ENCODE results near the gene IRAG1.
"Not testable (repeated sequence)": the region's sequence is repeated elsewhere in the genome, so short reads cannot be mapped to it uniquely, and the experiment has no call there.

The IRAG1 gene

DNA sequence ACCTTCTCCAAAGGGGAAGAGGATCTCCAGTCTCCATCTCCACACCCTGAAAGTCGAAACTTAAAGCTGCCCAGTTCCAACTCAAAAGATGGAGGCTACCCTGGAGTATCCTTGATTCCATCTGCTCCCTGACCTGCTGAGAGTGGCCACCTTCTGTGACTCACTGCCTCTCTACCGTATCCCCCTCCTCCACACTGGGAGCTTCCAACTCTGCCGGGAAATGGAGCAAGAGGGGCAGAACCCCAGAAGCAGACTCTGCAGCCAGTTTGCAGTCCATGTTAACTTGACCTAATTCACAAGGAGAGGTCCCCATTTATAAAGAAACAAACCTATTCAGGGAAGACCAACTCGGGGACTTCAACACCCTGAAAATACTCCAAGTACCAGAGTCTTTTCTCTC, 22.0 kb upstream of the IRAG1 start:
- H3K4me3 ChIP-seq = no peak overlapping the region
- H3K27ac ChIP-seq = no peak overlapping the region

DNA sequence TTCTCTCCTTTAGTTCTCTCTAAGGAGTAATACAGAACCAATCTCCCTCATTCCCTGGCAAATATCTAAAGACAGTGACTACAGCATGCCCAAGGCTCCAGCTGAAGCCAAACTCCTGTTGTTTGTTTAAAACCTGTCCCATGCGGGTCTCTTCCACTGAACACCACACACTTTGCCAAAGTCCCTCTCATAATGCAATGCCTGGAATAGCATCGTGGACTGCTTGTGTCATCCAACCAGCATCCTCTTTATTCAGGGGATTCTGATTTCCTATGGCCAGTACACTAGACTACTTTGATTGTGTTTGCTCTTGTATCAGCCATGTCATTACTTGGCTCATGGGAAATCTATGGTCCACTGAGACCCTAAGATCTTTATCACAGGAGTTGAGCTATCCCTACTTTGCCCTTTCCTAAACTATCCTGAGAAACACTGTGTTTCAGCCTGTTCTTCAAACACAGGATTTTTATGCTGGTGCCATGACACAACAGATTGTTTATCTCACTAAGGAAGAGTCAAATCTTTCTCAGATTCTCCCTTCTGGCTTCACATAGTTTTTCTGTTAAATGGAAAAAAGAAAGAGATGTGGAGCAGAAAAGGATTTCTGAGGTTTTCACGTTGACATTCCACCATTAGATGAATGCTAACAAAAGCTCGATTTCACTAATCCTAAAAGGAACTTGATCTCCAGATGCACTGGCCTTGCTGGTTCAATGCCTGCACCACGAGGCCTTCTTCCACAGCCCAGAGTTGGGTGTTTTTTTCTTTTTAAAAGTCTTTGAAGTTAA, 15.9 kb upstream of the IRAG1 start:
- no peak overlapping the region for H3K4me3 ChIP-seq
- no peak overlapping the region for H3K27ac ChIP-seq

DNA sequence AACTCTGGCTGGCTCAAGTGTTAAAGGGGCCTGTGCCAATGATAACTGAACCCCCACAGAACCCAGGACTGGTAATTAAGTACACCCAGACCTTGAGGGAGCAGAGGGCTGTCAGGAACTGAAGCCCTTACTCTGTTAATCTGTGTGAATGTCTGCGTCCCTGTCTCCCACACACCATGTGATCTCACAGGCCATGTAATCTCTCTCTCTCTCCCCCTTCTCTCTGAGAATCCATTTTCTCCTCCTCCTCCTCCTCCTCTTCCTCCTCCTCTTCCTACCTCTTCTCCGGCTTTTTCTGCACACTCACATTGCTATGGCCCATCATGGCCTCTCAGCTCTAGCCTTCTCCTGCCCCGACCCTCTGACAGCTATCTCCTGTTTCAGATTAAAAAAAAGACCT, 14.6 kb upstream of the IRAG1 start:
- Histone ChIP-seq H3K4me3 (no peak overlapping the region), H3K27ac (no peak overlapping the region)

DNA sequence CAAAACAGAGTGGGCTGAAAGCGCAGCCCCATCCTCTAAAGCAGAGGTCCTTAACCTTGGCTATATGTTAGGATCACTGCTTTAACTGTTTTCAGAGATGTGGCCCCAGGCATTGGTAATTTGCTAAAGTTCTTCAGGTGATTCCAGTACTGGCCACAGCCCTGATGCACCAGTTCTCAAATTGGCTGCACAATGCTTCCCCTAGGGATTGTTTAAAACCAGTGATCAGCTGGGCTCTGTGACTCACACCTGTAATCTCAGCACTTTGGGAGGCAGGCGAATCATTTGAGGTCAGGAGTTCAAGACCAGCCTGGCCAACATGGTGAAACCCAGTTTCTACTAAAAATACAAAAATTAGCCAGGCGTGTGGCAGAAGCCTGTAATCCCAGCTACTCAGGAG, 8.4 kb upstream of the IRAG1 start:
- Histone ChIP-seq H3K4me3 (no peak overlapping the region), H3K27ac (no peak overlapping the region)

DNA sequence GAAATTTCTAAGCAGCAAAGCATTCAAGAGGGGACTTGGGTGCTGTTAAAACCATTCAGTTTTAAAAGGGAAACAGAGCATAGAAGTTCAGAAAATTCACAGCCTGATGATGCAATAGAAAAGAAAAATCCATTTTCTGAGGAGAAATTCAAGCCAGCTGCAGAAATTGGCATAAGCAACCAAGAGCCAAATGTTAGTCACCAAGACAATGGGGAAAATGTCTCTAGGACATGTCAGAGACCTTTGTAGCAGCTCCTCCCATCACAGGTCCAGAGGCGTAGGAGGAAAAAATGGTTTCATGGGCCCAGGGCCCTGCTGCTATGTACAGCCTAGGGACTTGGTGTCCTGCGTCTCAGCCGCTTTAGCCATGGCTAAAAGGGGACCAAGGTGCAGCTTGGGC, 5.5 kb upstream of the IRAG1 start:
- H3K4me3 ChIP-seq = no peak overlapping the region

DNA sequence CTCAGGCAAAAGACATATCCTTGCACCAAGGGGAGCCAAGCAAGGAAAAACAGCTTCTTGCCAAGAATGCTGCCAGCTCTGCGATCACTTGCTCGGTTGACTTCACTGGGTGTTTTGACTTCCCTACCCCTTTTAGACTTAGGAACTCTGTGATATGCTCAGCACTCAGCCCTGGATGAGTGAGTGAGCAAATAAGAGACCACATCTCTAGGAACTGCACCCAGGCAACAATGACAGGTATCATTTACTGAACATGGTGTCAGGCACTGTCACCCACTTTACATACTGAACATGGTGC, 3.7 kb upstream of the IRAG1 start:
- Histone ChIP-seq H3K27ac (peak overlapping the region in 7 of 21 experiments; percentile 0 to 67 (median 35)), H3K4me3 (no peak overlapping the region)

More for the DNA sequence above, 5.5 kb upstream of the IRAG1 start:
- H3K27ac ChIP-seq = no peak overlapping the region

DNA sequence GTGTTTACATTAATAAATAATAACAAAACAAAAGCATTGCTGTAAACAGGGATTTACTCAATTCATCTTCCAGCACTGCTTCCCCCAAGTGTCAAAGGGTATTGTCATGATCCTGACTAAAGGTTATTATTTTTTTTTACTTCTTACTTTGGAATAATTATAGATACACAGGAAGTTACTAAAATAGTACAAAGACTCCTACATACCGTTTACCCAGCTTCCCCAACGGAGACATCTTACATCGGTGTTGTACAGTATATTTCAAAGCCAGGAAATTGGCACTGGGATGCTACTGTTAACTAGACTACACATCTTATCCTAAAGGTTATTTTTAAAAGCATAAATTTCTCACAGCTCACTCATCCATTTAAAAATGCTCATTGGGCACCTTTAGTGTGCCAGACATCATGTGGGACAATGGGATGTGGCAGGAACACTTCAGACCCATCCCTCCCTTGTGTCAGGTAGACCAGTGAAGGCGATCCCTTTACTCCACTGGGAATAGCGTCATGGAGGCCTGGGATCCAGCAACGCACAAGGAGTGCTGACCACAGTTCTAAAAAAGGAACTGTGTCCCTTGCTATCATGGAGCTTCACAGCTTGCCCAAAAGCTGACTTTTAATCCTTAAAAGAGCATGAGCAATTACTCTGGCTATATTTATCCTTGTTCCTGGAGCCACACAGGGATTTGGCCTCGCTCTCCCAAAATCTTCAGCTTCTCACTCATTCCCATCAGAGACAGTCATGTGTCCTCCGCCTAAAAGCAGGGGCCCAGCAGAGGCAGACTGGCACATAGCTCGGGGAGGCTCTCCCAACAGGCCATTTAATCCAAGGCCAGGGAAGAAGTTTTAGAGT, 3.1 kb upstream of the IRAG1 start:
- Histone ChIP-seq H3K4me3 (no peak overlapping the region), H3K27ac (peak overlapping the region in 6 of 21 experiments; percentile 14 to 67 (median 36))

DNA sequence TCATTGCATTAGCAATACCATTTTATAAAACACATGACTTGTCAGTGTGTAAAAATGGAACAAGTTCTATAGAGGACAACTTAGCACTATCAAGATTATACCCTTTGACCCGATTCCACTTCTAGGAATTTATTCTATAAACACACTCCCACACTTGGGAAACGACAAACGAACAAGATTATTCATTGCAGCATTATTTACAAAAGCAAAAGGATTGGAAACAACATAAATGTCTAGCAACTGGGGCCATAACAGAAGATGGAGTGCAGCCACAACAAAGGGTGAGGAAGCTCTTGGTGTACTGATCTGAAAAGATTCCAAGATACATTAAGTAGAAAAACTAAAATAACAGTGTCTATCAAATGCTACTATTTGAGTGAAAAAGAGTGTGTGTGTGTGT, 2.3 kb upstream of the IRAG1 start:
- H3K4me3 ChIP-seq = no peak overlapping the region
- H3K27ac ChIP-seq = peak overlapping the region in 1 of 21 experiments; percentile 22

DNA sequence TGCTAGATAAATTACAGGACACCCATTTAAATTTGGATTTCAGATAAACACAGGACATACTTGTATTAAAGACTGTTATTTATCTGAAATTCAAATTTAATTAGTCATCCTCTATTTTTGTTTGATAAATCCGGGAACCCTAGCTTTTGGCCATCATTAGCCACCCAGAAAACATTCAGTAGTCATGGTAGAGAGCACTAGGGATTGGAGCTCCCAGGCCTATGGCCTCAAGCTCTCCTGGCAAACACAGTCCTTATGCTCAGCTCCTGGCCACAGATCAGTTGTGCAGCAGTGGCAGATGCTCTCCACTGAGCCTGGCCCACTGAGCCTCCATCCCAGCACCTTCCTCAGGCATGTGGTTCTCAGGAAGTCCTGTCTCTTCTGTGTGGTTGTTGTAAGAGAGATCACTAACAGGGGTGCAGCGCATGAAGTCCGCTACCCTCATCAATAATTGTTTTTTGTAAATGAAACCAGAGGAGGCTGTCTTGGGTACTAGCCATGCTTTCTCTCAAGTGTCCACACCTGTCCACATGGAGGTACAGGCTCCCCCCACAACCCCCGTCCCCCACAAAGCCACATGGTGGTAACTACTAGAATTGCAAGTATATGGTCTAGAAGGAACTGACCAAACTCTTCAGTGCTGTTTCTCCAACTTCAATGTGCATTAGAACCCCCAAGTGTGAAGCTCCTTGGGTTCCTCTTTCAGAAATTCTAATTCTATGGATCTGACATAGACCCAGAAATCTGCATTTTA, 1.1 kb upstream of the IRAG1 start:
- Histone ChIP-seq H3K4me3 (no peak overlapping the region), H3K27ac (peak overlapping the region in 7 of 21 experiments; percentile 0 to 80 (median 69))

DNA sequence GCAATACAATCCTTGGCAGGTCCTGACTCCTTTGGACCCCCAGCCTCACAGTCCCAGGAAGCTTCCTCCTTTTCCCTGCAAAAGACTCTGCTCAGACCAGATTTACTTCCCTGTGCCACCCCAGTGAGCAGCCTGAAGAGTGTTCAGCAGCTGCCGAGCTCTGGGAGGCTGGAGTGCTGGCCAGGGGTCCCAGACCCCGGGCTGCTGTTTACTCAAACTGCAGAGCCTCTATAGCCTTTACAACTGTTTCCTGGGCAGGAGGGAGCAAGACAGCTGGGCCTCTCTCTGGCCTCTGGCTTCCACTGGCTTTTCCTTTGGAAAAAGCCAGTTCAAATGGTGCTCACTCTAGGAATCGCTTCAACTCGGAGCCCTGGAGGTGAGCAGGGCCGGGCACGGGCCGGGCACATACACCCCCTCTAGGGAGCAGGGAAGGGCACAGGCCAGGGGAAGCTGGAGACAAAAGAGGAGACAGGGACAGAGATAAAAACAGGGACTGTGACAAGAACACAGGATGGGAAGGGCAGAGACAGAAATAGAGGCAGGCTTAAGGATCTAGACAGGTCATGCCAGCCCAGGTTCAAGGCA, 932 bp downstream of the IRAG1 start:
- Histone ChIP-seq H3K4me3 (peak overlapping the region in 3 of 7 experiments; percentile 12 to 18 (median 17)), H3K27ac (peak overlapping the region in 13 of 21 experiments; percentile 11 to 80 (median 50))

DNA sequence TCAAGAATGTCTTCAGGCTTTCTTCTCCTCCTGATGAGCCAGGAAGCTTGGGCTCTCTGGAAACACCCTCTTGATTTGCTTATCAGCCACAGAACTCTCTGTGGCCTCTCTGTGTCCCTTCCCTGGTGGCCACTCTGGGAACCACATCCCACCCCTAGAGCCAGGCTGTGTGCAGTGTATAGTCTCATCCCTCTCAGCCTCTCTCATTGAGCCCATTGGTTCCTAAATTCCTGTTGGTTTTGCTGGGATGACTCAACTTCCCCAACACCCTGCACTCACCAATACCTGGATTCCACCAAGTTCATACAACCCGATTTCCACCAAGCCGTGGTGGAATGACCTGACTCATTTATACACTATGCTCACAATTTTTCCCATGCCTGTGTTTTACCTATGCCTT, 5.2 kb downstream of the IRAG1 start:
- Histone ChIP-seq H3K4me3 (no peak overlapping the region), H3K27ac (no peak overlapping the region)

DNA sequence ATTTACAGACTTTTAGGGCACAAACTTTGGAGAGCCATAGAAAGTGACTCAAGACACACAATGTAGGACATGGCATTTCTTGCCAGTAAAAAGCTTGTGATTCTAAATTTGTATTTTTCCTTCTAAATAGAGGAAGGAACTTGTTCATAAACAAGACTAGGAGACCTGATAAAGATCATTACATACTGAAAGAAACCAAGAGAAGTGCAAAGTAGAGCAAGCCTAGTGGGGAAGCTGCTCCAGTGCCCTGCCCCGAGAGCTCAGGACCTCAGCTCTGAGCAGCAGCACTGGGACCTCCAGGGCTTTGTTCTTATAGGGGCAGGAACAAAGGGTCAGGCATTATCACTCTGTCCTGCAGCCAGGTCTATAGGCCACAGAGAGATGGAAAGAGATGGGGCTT, 7.2 kb downstream of the IRAG1 start:
- no peak overlapping the region for H3K4me3 ChIP-seq
- H3K27ac ChIP-seq = no peak overlapping the region

DNA sequence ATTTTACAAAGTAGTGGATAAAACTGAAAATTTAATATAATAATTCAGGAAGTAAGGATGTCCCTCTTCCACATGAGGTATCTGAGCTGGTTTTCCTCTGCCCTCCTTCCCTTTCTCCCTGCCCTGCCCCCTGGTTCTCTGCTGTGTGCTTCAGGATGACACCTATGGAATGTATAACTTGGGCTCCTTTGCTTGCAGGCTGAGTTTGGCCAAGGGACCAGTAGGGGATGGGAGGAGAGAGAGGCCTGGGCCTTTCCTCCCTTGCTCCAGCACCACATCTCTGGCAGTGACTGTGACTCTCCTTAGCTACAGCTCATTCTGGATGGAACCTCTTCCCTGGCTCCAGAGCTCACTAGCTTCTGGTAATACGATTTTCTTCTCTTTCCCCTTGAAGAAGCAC, 10.1 kb downstream of the IRAG1 start:
- no peak overlapping the region for H3K4me3 ChIP-seq

DNA sequence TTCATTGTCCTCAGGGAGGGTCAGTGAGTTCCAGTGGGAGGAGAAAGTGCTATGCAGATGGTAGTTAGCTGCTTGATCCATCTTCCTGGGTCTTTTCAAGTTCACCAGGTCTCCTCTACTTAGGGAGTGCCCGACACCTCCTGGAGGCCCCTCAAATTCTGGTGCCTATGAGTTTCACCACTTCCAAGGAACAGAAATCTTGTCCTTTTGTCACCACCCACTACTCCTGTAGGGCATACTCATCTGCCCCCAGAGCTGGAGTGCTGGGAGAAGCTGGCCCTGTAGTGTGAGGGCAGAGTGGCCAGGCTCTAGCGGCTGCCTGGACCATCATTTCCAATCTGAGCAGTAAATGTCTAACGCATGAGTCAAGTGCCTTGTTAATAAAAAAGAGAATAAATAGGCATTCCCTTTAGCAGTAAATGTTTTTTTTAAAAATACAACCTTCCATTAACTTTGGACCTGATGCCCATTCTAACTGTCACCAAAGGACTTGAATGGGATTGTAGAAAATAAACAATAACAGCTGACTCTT, 12.5 kb downstream of the IRAG1 start:
- H3K27ac ChIP-seq = no peak overlapping the region

More for the DNA sequence above, 10.1 kb downstream of the IRAG1 start:
- H3K27ac ChIP-seq = no peak overlapping the region

DNA sequence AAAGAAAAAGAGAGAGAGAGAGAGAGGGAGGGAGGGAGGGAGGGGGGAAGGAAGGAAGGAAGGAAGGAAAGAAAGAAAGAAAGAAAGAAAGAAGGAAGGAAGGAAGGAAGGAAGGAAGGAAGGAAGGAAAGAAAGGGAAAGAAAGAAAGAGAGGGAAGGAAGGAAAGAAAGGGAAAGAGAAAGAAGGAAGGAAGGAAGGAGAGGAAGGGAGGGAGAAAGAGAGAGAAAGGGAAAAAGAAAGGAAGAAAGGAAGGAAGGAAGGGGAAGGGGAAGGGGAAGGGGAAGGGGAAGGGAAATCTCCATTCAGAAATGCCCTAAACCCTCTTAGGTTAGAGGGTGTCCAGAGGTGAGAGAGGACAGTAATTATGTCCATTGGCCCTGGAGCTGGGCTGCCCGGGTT, 13.3 kb downstream of the IRAG1 start:
- H3K27ac ChIP-seq = not testable (repeated sequence)

More for the DNA sequence above, 12.5 kb downstream of the IRAG1 start:
- no peak overlapping the region for H3K4me3 ChIP-seq

DNA sequence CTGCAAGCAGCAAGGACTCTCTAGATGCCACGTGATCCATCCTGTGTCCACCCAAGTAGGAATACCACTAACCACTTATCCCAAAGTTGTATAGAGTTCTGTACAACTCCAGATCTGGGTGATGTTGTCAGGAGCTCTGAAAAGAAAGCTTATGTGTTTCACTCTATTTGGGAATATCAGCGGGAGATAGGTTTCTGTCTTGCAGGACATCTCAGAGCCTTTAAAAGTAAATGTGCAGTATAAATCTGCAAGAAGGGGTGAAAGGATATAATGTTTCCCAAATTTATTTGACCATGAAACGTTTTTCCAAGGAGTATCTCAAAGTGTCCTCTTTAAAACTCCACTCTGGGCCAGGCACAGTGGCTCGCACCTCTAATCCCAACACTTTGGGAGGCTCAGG, 13.9 kb downstream of the IRAG1 start:
- H3K4me3 ChIP-seq = no peak overlapping the region
- no peak overlapping the region for H3K27ac ChIP-seq

More for the DNA sequence above, 13.3 kb downstream of the IRAG1 start:
- H3K4me3 ChIP-seq = not testable (repeated sequence)

DNA sequence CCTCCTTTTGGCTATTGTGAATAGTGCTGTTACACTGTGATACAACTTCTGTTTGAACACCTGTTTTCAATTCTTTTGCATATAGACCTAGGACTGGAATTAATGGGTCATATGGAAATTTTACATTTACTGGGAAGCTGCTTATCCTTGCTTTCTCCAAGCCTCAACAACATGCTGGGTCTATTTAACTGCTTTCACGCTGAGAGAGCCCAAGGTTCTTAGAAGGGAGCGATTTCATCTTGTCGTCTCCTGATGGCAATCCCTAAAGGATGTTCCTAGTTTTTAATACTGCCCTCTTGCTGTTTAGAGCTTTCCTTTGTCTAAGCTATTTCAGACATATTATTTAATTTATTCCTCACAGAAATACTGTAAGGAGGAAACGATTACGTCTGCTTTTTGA, 15.5 kb downstream of the IRAG1 start:
- H3K27ac ChIP-seq = no peak overlapping the region
- no peak overlapping the region for H3K4me3 ChIP-seq

DNA sequence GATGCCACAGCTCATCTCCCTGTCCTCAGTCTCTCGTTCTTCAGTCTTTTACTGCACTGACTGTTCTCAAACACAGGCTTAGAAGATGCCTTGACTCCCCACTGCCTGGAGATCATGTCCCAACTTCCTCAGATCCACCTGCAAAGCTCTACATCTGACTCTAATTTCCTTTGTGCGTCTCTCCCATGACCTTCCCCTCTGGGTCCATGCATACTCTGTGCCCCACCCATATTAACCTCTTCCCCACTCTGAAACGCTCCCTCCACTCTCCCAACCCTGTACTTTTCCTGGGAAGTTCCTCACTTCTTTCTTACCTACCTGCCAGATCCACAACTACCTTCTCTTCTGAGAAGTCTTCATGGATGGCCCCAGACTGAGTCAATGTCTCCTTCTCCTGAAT, 16.6 kb downstream of the IRAG1 start:
- no peak overlapping the region for H3K4me3 ChIP-seq
- H3K27ac ChIP-seq = peak overlapping the region in 2 of 21 experiments; percentile 11 to 28

DNA sequence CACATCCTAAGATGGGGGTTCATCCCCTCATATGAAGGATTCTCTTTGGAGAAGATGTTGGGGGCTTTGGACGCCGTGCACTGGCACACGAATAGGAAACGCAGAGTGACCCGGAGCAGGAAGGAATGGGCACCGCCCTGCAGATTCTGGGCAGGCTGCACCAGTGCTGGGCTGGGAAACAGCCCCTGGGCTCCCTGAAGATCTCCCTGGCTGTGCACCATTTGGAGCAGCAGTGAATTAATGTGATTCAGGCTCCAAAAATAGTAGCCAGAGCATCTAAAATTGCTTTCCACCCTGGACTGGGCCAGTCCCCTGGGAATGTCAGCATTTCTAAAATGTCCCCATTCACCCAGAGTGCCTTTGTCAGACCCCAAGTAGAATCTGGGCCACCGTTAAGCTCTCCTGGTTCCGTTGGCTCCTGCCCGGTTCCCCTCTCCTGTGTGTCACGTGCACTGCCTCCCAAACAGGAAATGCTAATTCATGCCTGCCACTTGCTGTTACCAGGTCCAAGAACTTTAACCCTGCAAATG, 18.6 kb downstream of the IRAG1 start:
- peak overlapping the region in 20 of 21 experiments; percentile 2 to 80 (median 60) for H3K27ac ChIP-seq
- no peak overlapping the region for H3K4me3 ChIP-seq
